Non-pigmented ciliary epithelial cell (primary cell): Measurements from ENCODE around the gene TEX29.
A peak's percentile ranks its signal among the peaks of the same experiment; 100 is the strongest.

Source experiments
- DNase-seq: peaks from one replicate; pipeline ENCODE4 v3.0.0-alpha.2; 2010; ENCODE audit warnings: low read depth

Gene TEX29

DNA sequence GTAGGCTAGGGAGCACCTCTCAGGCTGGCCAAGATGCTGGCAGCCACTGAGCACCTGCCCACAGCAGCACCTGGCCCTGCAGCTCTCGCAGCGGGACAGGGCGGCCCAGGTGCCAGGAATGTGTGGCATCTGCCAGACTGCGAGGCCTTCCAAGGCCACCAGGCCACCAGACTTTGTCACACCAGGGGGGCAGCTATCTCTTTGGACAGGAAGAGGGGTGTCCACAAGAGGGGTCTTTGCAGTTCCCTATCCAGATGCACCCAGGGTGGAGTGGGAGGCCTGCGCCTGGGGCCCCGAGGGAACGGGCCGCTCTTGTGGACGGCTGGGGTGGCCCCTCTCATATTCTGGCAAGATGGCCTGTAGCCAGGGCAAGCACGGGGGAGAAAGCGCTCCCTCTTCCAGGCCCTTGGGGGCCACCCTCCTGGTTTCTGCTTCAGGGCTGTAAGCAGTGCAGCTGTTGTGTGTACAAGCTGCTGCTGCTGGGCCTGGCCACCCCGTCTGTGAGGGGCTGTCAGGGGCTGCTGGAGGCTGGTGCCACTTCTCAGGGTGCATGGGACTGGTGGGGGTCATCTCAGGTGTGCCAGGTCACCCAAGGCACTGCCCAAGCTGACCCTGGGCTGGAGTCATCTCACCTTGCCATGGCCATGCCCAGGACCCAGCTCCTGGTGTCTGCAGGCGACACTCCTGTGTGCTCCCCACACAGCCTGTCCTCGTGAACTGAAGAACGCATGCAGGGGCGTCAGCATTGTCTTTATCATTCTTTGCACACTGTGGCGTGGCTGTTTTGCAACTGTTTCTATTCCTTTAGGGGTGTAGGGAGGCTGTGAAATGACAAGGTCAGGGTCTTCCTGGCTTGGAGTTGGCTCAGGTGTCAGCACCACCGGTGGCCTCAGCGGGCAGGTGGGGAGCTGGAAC, 1.8 kb downstream of the TEX29 start:
- no peak for DNase-seq

DNA sequence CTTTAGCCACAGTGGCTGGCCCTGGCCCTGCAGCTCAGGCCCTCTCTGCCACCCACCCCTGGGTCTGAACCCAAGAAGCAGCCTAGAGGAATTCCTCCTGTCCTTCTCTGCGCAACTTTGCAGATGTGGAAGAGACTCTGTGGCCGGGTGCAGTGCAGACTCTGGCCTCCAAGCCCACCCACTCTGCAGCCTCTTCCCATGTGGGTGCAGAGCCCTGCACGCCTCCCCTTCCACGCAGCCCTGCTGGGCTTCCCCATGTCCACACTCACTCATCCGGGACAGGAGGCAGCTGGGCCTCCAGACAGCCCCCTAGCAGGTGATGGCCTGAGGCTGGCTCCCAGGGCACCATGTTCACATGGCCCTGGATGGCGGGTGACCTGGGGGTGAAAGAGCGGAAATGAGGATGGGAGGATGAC, 2.5 kb downstream of the TEX29 start:
- DNase-seq = no peak

GRCh38 chr13:111323549-111323948, 3.1 kb downstream of the TEX29 start:
- DNase-seq = no peak

DNA sequence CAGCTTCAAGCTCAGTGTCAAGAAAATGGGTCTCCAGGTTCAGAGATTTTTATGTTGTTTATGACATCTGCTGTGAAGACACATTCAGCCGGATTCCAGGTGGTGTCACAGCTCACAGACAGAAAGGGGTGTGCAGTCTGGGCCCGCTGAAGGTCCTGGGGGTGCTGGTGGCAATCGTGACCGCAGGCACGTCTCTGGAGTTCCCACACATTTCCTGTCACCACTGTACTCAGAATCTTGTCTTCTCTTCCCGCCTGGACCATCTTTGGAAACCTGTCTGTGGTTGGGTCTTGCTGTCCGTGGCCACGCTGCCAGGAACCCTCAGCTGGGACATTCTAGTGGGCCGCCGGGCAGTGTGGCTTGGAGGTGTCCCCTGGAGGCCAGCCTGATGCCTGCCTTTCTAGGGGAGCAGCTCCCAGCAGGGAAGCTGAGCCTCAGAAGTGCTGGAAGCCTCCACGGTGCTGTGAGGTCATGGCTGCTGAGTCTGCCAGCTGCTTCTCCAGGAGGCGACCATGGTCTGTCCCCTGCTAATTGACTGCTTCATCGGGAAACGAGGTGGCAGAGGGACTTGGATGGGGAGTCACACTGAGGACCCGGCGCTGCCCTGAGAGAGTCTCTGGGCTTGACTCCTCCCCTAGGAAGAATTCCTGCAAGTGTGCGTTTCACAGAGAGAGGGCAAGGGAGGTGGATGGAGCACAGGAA, 3.7 kb downstream of the TEX29 start:
- no peak for DNase-seq

DNA sequence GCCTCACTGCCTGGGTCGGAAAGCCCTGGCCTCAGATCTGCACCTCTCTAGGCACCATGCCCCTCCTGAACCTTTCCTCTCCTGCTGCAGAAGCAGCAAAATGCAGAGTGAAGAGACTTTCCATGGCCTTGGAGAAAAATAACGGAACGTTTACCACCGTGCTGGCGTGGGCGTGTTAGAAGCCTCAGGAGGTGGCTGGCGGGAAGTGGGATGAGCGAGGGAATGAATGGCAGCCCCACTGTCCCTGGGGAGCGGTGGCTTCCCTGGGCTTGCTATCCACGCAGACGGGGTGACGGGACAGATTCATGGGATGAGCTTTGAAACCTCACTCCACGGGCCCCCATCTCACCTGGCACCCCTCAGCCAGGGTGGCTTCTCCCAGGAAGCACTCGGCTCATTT, 4.3 kb downstream of the TEX29 start:
- no peak for DNase-seq

DNA sequence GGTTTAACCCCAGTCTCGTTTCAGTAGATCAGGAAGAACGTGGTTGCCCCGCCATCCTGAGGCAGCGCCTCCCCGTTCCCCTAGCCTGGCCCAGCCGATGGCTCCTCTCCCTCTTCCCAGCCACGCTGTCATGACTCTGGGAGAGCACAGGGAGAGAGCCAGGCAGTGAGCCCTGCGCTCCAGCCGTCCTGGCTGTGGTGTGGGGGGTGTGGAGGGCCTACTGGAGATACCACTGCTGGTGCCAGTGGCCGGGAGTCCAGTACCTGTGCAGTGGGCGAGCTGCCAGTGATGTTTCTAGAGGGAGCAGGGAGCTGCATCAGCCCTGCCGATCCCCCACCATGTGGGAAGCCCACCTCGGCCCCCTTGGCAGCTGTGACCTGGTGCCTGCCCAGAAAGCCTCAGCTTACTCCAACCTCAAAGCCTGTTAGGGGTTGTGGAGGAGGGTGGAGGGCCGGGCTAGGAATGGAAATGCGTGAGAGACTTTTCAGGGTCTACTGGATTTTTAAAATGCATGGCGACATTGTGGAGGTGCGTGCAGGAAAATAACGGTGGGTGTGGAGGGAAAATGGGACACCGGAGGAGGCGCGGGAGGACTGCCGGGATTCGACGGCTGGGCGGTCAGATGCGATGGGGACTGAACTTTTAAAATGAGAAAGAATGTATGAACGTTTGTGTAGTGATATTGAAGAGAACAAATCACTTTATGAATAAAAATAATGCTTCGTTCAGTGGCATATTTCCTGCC, 4.9 kb downstream of the TEX29 start:
- no peak for DNase-seq

GRCh38 chr13:111325941-111326620, 5.6 kb downstream of the TEX29 start:
- no peak for DNase-seq

DNA sequence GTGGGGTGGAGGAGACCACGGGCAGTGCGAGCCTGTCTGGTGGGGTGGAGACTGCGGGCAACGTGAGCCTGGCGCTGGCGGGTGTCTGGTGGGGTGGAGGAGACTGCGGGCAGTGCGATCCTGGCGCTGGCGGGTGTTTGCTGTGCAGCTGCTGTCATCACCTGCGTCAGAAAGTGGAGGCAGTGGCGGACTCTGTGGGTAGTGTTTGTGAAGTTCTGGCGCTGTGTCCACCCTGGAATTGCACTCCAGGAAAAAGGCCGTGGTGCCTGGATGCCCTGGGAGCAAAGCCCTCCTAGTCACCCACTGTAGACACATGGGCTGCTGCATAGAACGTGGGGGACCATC, 6.2 kb downstream of the TEX29 start:
- no peak for DNase-seq

GRCh38 chr13:111326981-111327642, 6.7 kb downstream of the TEX29 start:
- no peak for DNase-seq

- DNase-seq = no peak
These were observed 7.5 kb downstream of the TEX29 start for GRCh38 chr13:111327730-111328573.

GRCh38 chr13:111328574-111329410, 8.3 kb downstream of the TEX29 start:
- DNase-seq = no peak

DNA sequence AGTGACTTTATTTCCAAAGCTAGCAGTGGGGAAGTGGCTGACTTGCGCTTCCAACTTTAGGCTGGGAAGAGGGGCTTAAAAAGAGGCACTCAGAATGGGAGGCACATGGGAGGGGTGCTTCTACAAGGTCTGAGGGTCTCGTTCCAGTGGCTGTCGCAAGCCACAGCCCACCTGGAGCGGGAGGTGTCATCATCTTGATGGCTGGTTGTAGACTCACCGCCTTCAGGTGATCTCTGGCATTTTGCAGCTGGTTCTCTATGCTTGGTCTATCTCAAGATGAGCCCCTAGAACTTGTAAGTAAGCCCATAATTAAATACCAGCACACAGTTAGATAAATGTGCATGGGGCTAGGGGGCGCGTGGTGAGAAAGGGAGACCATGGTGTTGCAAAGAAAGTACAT, 9.2 kb downstream of the TEX29 start:
- no peak for DNase-seq

DNA sequence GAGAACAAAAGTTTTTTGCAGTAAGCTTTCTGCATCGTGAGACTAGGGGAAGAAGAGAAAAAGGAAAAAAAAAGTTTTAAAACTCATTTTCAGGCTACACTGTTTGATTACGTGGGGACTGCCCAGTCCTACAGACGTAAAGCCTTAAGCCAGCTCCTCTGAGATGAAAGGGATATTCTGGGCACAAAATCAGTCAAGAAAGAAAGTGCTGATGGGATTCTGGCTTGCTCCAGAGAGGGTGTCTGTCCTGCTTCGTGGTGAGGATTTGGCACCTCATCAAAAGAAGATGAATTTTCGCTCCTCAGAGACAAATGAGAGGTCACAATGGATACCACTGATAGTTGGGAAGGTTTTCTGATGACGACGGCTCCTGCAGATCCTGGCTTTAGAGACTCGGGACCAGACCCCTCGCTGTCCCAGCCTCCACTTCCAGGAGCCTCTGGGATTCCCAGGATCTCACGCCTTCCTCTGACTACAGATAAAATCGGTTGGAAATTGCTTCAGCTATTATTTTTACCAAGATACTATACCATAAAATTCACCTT, 9.7 kb downstream of the TEX29 start:
- DNase-seq = no peak

- no peak for DNase-seq
These were observed 14.9 kb downstream of the TEX29 start for GRCh38 chr13:111335298-111335697.

DNA sequence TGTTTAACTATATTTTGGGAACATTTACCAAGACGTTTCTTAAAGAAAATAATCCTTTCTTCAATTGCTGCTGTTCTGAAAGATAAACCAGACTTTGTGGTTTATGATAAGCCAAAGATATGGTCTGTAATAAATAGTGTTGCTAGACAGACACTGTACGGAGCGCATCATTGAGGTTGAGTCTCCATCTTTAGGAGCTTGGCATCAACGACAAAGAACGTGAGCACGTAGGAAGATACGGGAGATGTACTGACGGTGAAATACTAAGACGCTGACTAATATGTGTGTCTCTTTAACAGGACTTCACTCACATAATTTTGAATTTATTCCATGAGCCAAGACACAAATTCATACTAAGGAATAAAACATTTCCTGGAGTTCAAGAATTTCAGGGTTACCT, 16.2 kb downstream of the TEX29 start:
- peak; percentile 20 for DNase-seq

GRCh38 chr13:111337206-111337605, 16.8 kb downstream of the TEX29 start:
- DNase-seq = peak; percentile 55

GRCh38 chr13:111337741-111338140, 17.3 kb downstream of the TEX29 start:
- no peak for DNase-seq

DNA sequence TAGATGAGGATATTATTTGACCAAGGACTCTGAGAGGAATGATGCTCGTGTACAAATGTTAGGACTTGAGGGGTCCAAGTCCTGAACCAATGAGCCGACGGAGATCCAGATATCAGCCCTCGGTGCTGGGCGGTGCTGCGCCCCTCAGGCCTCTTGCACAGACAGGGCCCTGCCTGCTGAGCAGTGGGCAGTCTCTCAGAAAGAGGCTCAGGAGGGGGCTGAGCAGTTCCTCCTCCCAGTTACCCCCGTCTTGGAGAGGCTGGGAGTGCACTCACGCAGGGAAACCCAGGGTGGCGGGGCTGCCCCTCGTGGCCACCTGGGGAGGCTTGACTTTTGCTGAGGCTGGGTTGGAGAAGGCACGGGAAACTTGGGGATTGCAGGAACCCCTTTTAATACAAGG, 18.4 kb downstream of the TEX29 start:
- no peak for DNase-seq

- no peak for DNase-seq
These were observed 19.1 kb downstream of the TEX29 start for GRCh38 chr13:111339366-111340143.
